HEK293 (cell line): ENCODE measurements around the gene HYI.

Experiments
- CTCF ChIA-PET: fragments of 350-600 bp; formaldehyde crosslinking; extraction: SDS; loops from one replicate; lab custom pipeline; 2021; ENCODE audit warnings: antibody characterized with exemption; lab: Yijun Ruan, JAX
- POLR2A ChIA-PET: fragments of 300-600 bp; formaldehyde crosslinking; extraction: SDS; loops from one replicate; lab custom pipeline; 2020; ENCODE audit warnings: antibody characterized with exemption, inconsistent platforms; lab: Yijun Ruan, JAX
- H3K27ac ChIP-seq: fragments of 200-500 bp; sonication (Bioruptor generic); 2 replicates; pipeline ENCODE4 v1.5.1; 2014; ENCODE audit warnings: low read depth, low read length, control low read depth, inconsistent platforms; ENCODE audit errors: extremely low read depth
- H3K36me3 ChIP-seq, 2 experiments: fragments of 200-500 bp in 1 of 2; sonication (Bioruptor generic) in 1 of 2; 1 replicate in 1 of 2; 2 replicates in 1 of 2; pipeline ENCODE4 v1.5.1; 2014 to 2017; ENCODE audit warnings: inconsistent platforms in 2 of 2, low read length in 2 of 2; ENCODE audit not compliant: control insufficient read depth in 2 of 2, insufficient read depth in 1 of 2
- H3K4me1 ChIP-seq: fragments of 200-500 bp; sonication (Bioruptor generic); 2 replicates; pipeline ENCODE4 v1.5.1; 2014; ENCODE audit warnings: mild to moderate bottlenecking, low read length, inconsistent platforms; ENCODE audit not compliant: control insufficient read depth, insufficient read depth
- H3K4me3 ChIP-seq: 2 replicates; pipeline ENCODE4 v1.5.1; 2011; ENCODE audit warnings: low read depth, mild to moderate bottlenecking, control low read depth, low read length, moderate library complexity
- H3K9me3 ChIP-seq: fragments of 200-500 bp; sonication (Bioruptor generic); 2 replicates; pipeline ENCODE4 v1.5.1; 2014; ENCODE audit warnings: low read depth, low read length, inconsistent platforms; ENCODE audit not compliant: control insufficient read depth, insufficient read depth
- KLF9 ChIP-seq: fragments of 450-650 bp; formaldehyde crosslinking; IDR thresholded peaks from 2 replicates; pipeline ENCODE4 v1.5.1; 2016; ENCODE audit warnings: missing biosample characterization, missing genetic modification characterization, low read depth
- MEIS1 ChIP-seq: sonication (generic); formaldehyde crosslinking; IDR thresholded peaks from 2 replicates; pipeline ENCODE4 v1.8.1; 2022; ENCODE audit warnings: missing genetic modification reagents, mild to moderate bottlenecking, borderline replicate concordance
- MZF1 ChIP-seq: fragments of 450-650 bp; formaldehyde crosslinking; IDR thresholded peaks from 2 replicates; pipeline ENCODE4 v1.5.1; 2017; ENCODE audit warnings: missing biosample characterization, missing genetic modification characterization, borderline replicate concordance
- SP2 ChIP-seq: fragments of 450-650 bp; formaldehyde crosslinking; IDR thresholded peaks from 2 replicates; pipeline ENCODE4 v1.5.1; 2016; ENCODE audit warnings: missing biosample characterization, missing genetic modification characterization
- ZNF121 ChIP-seq: fragments of 450-650 bp; formaldehyde crosslinking; IDR thresholded peaks from 2 replicates; pipeline ENCODE4 v1.5.1; 2016; ENCODE audit warnings: missing biosample characterization, missing genetic modification characterization
- ZNF214 ChIP-seq: fragments of 450-650 bp; formaldehyde crosslinking; IDR thresholded peaks from 2 replicates; pipeline ENCODE4 v1.5.1; 2017; ENCODE audit warnings: missing biosample characterization, mild to moderate bottlenecking, missing genetic modification characterization, borderline replicate concordance
- ZNF248 ChIP-seq: fragments of 450-650 bp; formaldehyde crosslinking; IDR thresholded peaks from 2 replicates; pipeline ENCODE4 v1.5.1; 2017; ENCODE audit warnings: missing biosample characterization, missing genetic modification characterization
- ZNF404 ChIP-seq: fragments of 450-650 bp; formaldehyde crosslinking; IDR thresholded peaks from 2 replicates; pipeline ENCODE4 v1.5.1; 2017; ENCODE audit warnings: missing biosample characterization, missing genetic modification characterization
- ZNF426 ChIP-seq: fragments of 450-650 bp; formaldehyde crosslinking; IDR thresholded peaks from 2 replicates; pipeline ENCODE4 v1.5.1; 2017; ENCODE audit warnings: missing biosample characterization, missing genetic modification characterization, mild to moderate bottlenecking, inconsistent platforms, moderate library complexity
- ZNF624 ChIP-seq: fragments of 450-650 bp; formaldehyde crosslinking; IDR thresholded peaks from 2 replicates; pipeline ENCODE4 v1.5.1; 2017; ENCODE audit warnings: missing biosample characterization, missing genetic modification characterization
- ZNF654 ChIP-seq: fragments of 450-650 bp; formaldehyde crosslinking; IDR thresholded peaks from 2 replicates; pipeline ENCODE4 v1.5.1; 2016; ENCODE audit warnings: low read depth, missing biosample characterization, missing genetic modification characterization
- ZNF664 ChIP-seq: fragments of 450-650 bp; formaldehyde crosslinking; IDR thresholded peaks from 2 replicates; pipeline ENCODE4 v1.5.1; 2016; ENCODE audit warnings: missing biosample characterization, missing genetic modification characterization
- ZNF785 ChIP-seq: fragments of 450-650 bp; formaldehyde crosslinking; IDR thresholded peaks from 2 replicates; pipeline ENCODE4 v1.5.1; 2016; ENCODE audit warnings: missing biosample characterization, missing genetic modification characterization
- TF ChIP-seq, protein P1 (sequence below): fragments of 450-650 bp; formaldehyde crosslinking; IDR thresholded peaks from 2 replicates; pipeline ENCODE4 v1.5.0; 2017; ENCODE audit warnings: missing biosample characterization, missing genetic modification characterization, borderline replicate concordance
- TF ChIP-seq, protein P2 (sequence below): fragments of 450-650 bp; formaldehyde crosslinking; IDR thresholded peaks from 2 replicates; pipeline ENCODE4 v1.5.1; 2016; ENCODE audit warnings: missing biosample characterization, missing genetic modification characterization, low read depth
- TF ChIP-seq, protein P3 (sequence below): fragments of 450-650 bp; formaldehyde crosslinking; IDR thresholded peaks from 2 replicates; pipeline ENCODE4 v1.5.1; 2016; ENCODE audit warnings: missing biosample characterization, missing genetic modification characterization
- TF ChIP-seq, protein P4 (sequence below): fragments of 450-650 bp; formaldehyde crosslinking; IDR thresholded peaks from 2 replicates; pipeline ENCODE4 v1.5.1; 2016; ENCODE audit warnings: missing biosample characterization, missing genetic modification characterization

The HYI gene

DNA sequence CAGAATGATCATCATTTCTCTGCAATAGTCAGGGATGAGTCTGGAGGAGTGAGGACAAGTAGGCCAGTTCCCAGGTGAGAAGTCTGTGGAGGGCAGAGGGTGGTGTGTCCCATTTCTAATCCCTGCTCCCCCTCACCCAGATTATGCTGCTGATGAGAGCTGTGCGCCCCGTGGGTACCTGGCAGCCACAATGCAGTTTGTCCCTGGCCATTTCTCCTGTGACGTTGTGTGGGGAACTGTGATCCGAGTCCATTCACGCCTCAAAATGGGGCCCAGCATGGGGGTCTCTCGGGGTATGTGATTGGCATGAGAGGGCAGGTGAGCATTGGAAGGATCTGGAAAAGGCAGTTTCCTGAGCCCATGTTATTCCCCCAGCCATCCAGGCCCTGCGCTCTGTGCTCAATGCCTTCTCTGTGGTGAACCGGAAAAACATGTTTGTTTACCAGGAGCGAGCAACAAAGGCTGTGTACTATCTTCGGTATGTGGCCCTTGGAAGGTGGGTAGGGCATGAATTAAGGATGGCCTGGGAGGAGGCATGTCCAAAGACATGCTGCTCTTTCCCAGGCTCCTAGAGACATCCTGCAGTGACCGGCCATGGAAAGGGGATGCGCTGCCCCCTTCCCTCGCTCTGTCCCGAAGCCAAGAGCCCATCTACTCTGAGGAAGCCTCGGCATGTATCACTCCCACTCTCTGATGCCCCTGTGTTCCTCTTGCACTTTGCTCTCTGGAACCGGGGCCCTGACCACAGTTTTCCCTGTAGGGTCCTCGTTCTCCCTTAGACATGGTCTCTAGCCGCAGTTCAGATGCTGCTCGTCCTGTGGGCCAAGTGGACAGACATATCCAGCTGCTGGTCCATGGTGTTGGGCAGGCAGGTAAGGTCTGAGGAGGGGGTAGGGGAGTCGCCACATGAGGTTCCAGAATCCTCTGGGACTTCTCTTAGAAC is 16.4 kb downstream of the HYI start:
- no peaks in the 10 kb centered on the region for H3K9me3 ChIP-seq
- H3K36me3 ChIP-seq: peaks cover 3 to 99% of the 10 kb centered on the region in 2 experiments; a peak in 2 of 3 replicates
- TF ChIP-seq ZNF654 (tag by site-specific recombination) (no peak), ZNF785 (tag by site-specific recombination) (no peak), MZF1 (tag by site-specific recombination) (no peak), MEIS1 (CRISPR knock-in tag) (no peak), ZNF624 (no peak), ZNF248 (tag by site-specific recombination) (no peak), SP2 (tag by site-specific recombination) (no peak), KLF9 (tag by site-specific recombination) (no peak), ZNF664 (no peak), ZNF404 (tag by site-specific recombination) (no peak), ZNF121 (tag by site-specific recombination) (no peak), ZNF214 (tag by site-specific recombination) (no peak), ZNF426 (tag by site-specific recombination) (no peak)
- TF ChIP-seq, protein P1, sequence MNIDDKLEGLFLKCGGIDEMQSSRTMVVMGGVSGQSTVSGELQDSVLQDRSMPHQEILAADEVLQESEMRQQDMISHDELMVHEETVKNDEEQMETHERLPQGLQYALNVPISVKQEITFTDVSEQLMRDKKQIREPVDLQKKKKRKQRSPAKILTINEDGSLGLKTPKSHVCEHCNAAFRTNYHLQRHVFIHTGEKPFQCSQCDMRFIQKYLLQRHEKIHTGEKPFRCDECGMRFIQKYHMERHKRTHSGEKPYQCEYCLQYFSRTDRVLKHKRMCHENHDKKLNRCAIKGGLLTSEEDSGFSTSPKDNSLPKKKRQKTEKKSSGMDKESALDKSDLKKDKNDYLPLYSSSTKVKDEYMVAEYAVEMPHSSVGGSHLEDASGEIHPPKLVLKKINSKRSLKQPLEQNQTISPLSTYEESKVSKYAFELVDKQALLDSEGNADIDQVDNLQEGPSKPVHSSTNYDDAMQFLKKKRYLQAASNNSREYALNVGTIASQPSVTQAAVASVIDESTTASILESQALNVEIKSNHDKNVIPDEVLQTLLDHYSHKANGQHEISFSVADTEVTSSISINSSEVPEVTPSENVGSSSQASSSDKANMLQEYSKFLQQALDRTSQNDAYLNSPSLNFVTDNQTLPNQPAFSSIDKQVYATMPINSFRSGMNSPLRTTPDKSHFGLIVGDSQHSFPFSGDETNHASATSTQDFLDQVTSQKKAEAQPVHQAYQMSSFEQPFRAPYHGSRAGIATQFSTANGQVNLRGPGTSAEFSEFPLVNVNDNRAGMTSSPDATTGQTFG (tag by site-specific recombination): no peak
- TF ChIP-seq, protein P2, sequence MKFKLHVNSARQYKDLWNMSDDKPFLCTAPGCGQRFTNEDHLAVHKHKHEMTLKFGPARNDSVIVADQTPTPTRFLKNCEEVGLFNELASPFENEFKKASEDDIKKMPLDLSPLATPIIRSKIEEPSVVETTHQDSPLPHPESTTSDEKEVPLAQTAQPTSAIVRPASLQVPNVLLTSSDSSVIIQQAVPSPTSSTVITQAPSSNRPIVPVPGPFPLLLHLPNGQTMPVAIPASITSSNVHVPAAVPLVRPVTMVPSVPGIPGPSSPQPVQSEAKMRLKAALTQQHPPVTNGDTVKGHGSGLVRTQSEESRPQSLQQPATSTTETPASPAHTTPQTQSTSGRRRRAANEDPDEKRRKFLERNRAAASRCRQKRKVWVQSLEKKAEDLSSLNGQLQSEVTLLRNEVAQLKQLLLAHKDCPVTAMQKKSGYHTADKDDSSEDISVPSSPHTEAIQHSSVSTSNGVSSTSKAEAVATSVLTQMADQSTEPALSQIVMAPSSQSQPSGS (tag by site-specific recombination): no peak
- TF ChIP-seq, protein P3, sequence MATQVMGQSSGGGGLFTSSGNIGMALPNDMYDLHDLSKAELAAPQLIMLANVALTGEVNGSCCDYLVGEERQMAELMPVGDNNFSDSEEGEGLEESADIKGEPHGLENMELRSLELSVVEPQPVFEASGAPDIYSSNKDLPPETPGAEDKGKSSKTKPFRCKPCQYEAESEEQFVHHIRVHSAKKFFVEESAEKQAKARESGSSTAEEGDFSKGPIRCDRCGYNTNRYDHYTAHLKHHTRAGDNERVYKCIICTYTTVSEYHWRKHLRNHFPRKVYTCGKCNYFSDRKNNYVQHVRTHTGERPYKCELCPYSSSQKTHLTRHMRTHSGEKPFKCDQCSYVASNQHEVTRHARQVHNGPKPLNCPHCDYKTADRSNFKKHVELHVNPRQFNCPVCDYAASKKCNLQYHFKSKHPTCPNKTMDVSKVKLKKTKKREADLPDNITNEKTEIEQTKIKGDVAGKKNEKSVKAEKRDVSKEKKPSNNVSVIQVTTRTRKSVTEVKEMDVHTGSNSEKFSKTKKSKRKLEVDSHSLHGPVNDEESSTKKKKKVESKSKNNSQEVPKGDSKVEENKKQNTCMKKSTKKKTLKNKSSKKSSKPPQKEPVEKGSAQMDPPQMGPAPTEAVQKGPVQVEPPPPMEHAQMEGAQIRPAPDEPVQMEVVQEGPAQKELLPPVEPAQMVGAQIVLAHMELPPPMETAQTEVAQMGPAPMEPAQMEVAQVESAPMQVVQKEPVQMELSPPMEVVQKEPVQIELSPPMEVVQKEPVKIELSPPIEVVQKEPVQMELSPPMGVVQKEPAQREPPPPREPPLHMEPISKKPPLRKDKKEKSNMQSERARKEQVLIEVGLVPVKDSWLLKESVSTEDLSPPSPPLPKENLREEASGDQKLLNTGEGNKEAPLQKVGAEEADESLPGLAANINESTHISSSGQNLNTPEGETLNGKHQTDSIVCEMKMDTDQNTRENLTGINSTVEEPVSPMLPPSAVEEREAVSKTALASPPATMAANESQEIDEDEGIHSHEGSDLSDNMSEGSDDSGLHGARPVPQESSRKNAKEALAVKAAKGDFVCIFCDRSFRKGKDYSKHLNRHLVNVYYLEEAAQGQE (tag by site-specific recombination): no peak
- TF ChIP-seq, protein P4, sequence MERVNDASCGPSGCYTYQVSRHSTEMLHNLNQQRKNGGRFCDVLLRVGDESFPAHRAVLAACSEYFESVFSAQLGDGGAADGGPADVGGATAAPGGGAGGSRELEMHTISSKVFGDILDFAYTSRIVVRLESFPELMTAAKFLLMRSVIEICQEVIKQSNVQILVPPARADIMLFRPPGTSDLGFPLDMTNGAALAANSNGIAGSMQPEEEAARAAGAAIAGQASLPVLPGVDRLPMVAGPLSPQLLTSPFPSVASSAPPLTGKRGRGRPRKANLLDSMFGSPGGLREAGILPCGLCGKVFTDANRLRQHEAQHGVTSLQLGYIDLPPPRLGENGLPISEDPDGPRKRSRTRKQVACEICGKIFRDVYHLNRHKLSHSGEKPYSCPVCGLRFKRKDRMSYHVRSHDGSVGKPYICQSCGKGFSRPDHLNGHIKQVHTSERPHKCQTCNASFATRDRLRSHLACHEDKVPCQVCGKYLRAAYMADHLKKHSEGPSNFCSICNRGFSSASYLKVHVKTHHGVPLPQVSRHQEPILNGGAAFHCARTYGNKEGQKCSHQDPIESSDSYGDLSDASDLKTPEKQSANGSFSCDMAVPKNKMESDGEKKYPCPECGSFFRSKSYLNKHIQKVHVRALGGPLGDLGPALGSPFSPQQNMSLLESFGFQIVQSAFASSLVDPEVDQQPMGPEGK: no peak
- H3K4me3 ChIP-seq: no peak overlapping the region
- POLR2A ChIA-PET: interaction anchor here (1.4 kb wide), 1 partner anchor 10 kb away, joined by 4 read pairs; no protein-coding TSS in a partner anchor
- CTCF ChIA-PET: no interaction called here
- no peaks in the 10 kb centered on the region for H3K4me1 ChIP-seq
- H3K27ac ChIP-seq: no peak overlapping the region
